Glomerular visceral epithelial cell (primary cell): Measurements from ENCODE around the gene RASGRP3.
"Not testable (repeated sequence)": the region's sequence is repeated elsewhere in the genome, so short reads cannot be mapped to it uniquely, and the experiment has no call there.

Experiments used
- DNase-seq: peaks from one replicate; pipeline ENCODE4 v3.0.0-alpha.2; 2016; ENCODE audit errors: extremely low spot score

The RASGRP3 gene

GRCh38 chr2:33453905-33454479 is 22.5 kb upstream of the RASGRP3 start:
- no peak for DNase-seq

GRCh38 chr2:33457556-33458247 is 18.7 kb upstream of the RASGRP3 start:
- DNase-seq, result no peak

- DNase-seq, result no peak
Measured at GRCh38 chr2:33458248-33458819, 18.1 kb upstream of the RASGRP3 start.

GRCh38 chr2:33459745-33460144 is 16.7 kb upstream of the RASGRP3 start:
- DNase-seq, result no peak

- DNase-seq, result not testable (repeated sequence)
Measured at GRCh38 chr2:33462512-33462911, 13.9 kb upstream of the RASGRP3 start.

- no peak for DNase-seq
Measured at GRCh38 chr2:33467413-33467812, 9.0 kb upstream of the RASGRP3 start.

GRCh38 chr2:33469238-33469637 is 7.2 kb upstream of the RASGRP3 start:
- no peak for DNase-seq

- DNase-seq, result peak; percentile 77
Measured at GRCh38 chr2:33475224-33476130, 972 bp upstream of the RASGRP3 start.

- no peak for DNase-seq
Measured at GRCh38 chr2:33476793-33477190, 343 bp downstream of the RASGRP3 start.

- no peak for DNase-seq
Measured at GRCh38 chr2:33477473-33478468, 1.3 kb downstream of the RASGRP3 start.

- no peak for DNase-seq
Measured at GRCh38 chr2:33478968-33479731, 2.7 kb downstream of the RASGRP3 start.

GRCh38 chr2:33482518-33482917 is 6.1 kb downstream of the RASGRP3 start:
- no peak for DNase-seq

- no peak for DNase-seq
Measured at GRCh38 chr2:33484042-33484621, 7.7 kb downstream of the RASGRP3 start.

GRCh38 chr2:33485051-33485450 is 8.6 kb downstream of the RASGRP3 start:
- no peak for DNase-seq

- DNase-seq, result no peak
Measured at GRCh38 chr2:33486544-33486943, 10.1 kb downstream of the RASGRP3 start.

- DNase-seq, result no peak
Measured at GRCh38 chr2:33488178-33488690, 11.8 kb downstream of the RASGRP3 start.

GRCh38 chr2:33488715-33489540 is 12.5 kb downstream of the RASGRP3 start:
- DNase-seq, result no peak

GRCh38 chr2:33489835-33490431 is 13.5 kb downstream of the RASGRP3 start:
- DNase-seq, result no peak
